Osteocyte (in vitro differentiated cells): Measurements from ENCODE around the gene FBLIM1. TPM values are rescaled to one million over a fixed set of nuclear protein-coding genes. Genes with fewer than 3 reads are reported as not detected.

ENCODE experiments used
- DNase-seq: peaks from one replicate; pipeline ENCODE4 v3.0.0; 2021; ENCODE audit warnings: mixed read lengths; ENCODE audit not compliant: unreplicated experiment; ENCODE audit errors: extremely low spot score
- H3K27ac Mint-ChIP-seq: one replicate; pipeline ENCODE4 v1.8.0; 2021; ENCODE audit warnings: mild to moderate bottlenecking, mixed read lengths; ENCODE audit not compliant: unreplicated experiment
- H3K27me3 Mint-ChIP-seq: one replicate; pipeline ENCODE4 v1.8.0; 2021; ENCODE audit warnings: mixed read lengths; ENCODE audit not compliant: unreplicated experiment
- H3K36me3 Mint-ChIP-seq: one replicate; pipeline ENCODE4 v1.8.0; 2021; ENCODE audit warnings: mixed read lengths; ENCODE audit not compliant: unreplicated experiment
- H3K4me1 Mint-ChIP-seq: one replicate; pipeline ENCODE4 v1.8.0; 2021; ENCODE audit warnings: mixed read lengths; ENCODE audit not compliant: unreplicated experiment
- H3K4me3 Mint-ChIP-seq: one replicate; pipeline ENCODE4 v1.8.0; 2021; ENCODE audit warnings: mild to moderate bottlenecking, moderate library complexity, mixed read lengths; ENCODE audit not compliant: unreplicated experiment
- H3K9me3 Mint-ChIP-seq: one replicate; pipeline ENCODE4 v1.8.0; 2021; ENCODE audit warnings: mixed read lengths; ENCODE audit not compliant: unreplicated experiment
- total RNA-seq: library from RNA; stranded (reverse); gene quantifications from 2 replicates; pipeline ENCODE4 v1.2.1, GENCODE V29; 2021
- TF ChIP-seq, protein P1 (sequence below): fragments of 200-600 bp; sonication (generic); IDR thresholded peaks from 2 replicates; pipeline ENCODE4 v1.5.0; 2021; ENCODE audit warnings: antibody characterized with exemption, mild to moderate bottlenecking, moderate library complexity

The FBLIM1 gene
- total RNA-seq, 1 donor from 2014 or later, result 149 TPM

DNA sequence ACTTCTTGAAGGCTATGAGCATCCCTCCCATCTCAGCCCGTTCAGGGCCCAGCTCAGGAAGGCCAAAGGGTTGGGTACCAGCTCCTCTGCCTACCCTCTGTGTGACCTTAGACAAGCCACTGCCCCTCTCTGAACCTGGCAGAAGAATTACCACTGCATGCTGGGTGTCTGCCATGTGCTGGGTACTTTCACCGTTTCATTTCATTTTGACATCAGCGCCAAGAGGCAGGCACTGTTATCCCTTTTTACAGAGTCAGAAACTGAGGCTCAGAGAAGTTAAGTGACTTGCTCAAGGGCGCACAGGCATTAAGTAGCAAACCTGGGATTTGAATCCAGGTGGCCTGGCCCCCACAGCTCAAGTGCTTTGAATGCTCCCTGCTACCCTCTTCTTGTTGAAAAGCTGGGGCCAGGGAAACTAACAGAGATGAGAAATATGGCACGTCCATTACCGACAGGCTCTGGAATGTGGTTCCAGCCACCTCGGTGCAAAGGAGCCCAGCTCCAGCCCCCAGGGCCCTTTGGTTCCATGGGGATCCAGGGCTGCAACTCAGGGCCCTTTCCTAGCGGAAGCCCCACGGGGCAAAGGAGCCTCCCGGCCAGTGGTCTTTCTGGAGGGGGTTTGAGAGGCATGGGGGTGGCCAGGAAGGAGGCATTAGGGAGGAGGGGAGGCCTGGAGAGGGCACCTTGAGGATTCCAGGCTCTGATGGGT lies 9.8 kb upstream of the FBLIM1 start:
- Mint-ChIP-seq H3K27me3 (no peaks in the 10 kb centered on the region), H3K36me3 (no peaks in the 10 kb centered on the region), H3K27ac (peak overlapping the region; percentile 68), H3K4me1 (peaks cover 49% of the 10 kb centered on the region), H3K9me3 (no peaks in the 10 kb centered on the region), H3K4me3 (no peak overlapping the region)
- TF ChIP-seq, protein P1, sequence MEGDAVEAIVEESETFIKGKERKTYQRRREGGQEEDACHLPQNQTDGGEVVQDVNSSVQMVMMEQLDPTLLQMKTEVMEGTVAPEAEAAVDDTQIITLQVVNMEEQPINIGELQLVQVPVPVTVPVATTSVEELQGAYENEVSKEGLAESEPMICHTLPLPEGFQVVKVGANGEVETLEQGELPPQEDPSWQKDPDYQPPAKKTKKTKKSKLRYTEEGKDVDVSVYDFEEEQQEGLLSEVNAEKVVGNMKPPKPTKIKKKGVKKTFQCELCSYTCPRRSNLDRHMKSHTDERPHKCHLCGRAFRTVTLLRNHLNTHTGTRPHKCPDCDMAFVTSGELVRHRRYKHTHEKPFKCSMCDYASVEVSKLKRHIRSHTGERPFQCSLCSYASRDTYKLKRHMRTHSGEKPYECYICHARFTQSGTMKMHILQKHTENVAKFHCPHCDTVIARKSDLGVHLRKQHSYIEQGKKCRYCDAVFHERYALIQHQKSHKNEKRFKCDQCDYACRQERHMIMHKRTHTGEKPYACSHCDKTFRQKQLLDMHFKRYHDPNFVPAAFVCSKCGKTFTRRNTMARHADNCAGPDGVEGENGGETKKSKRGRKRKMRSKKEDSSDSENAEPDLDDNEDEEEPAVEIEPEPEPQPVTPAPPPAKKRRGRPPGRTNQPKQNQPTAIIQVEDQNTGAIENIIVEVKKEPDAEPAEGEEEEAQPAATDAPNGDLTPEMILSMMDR, result no peak
- DNase-seq, result no peak

DNA sequence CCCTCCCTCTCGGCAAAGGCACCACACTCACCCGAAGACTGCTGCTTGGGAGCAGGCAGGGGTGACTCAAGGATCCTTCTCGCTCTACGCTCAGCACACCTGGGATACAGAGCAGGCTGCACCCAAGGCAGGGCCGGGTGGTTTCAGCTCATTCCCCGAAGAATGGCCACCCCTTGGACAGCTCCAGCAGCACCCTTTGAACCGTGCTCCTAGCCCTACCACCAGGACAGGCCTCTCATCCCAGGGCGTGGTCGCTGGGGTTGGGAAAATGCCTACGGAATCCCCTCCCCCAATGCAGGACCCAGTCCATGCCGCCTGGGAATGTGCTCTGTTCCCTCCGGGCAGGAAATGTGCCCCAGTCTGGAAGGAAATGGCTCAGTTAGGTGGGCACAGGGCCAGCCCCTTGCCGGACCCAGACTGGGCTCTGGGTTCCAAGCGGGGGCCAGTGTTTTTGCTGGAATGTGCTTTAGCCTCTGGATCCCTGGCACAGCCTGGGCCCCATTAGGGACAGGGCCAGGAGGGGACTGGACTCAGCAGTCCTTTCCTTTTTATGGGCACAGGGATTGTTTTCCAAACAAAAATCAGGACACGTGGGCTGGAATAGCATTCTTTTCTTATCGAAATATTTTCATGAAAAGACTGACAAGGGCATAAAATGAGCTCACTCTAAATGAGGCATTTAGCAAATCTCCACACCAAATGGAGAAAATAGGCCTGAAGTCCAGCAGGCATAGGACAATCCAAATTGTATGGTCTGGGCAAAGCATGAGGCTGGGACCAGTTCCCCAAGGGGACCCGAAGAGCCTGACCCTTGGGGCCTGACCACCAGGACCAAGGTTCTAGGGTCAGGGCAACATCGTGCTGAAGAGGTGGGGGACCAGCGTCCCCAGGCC lies 8.9 kb upstream of the FBLIM1 start:
- DNase-seq, result no peak
- peaks cover 49% of the 10 kb centered on the region for H3K4me1 Mint-ChIP-seq
- H3K27me3 Mint-ChIP-seq, result no peaks in the 10 kb centered on the region
- H3K4me3 Mint-ChIP-seq, result no peak overlapping the region
- H3K27ac Mint-ChIP-seq, result peak overlapping the region; percentile 68
- H3K36me3 Mint-ChIP-seq, result no peaks in the 10 kb centered on the region
- TF ChIP-seq, protein P1, result no peak
- H3K9me3 Mint-ChIP-seq, result no peaks in the 10 kb centered on the region

DNA sequence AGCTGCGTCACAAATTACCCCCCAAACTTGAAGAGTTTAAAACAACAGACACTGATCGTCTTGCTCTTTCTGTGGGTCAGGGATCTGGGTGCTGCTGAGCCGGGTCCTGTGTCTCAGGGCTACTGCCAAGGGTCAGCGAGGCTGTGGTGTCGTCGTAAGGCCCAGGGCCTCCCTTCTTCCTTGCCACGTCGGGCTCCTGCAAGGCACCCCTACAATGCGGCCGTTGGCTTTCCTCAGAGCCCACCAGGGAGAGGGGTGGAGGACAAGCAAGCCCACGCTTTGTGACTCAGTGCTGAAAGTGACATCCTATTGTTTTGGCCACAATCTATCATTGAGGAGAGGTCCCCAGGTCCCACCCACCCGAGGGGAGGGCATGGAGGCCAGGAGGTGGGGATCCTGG lies 7.7 kb upstream of the FBLIM1 start:
- H3K4me1 Mint-ChIP-seq, result peaks cover 48% of the 10 kb centered on the region
- no peak for DNase-seq

DNA sequence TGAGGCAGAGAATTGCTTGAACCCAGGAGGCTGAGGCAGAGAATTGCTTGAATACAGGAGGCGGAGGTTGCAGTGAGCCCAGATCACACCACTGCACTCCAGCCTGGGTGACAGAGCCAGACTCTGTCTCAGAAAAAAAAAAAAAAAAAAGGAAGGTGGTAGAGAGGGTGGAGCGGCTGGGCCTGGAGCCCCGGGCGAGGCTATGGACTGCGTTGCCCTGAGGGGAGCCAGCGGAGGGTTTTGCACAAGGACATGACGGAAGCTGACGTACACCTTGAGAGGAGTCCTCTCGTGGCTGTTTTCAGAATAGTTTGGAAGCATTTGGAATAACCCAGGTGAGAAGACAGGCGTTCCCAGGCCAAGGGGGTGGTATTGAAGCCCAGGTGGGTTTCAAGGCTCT lies 6.9 kb upstream of the FBLIM1 start:
- Mint-ChIP-seq H3K4me1 (peaks cover 49% of the 10 kb centered on the region), H3K27ac (no peak overlapping the region), H3K27me3 (no peaks in the 10 kb centered on the region), H3K36me3 (no peaks in the 10 kb centered on the region), H3K9me3 (no peaks in the 10 kb centered on the region), H3K4me3 (no peak overlapping the region)
- TF ChIP-seq, protein P1, result no peak
- no peak for DNase-seq

More for the DNA sequence above, 7.7 kb upstream of the FBLIM1 start:
- H3K36me3 Mint-ChIP-seq, result no peaks in the 10 kb centered on the region
- TF ChIP-seq, protein P1, result no peak
- H3K27ac Mint-ChIP-seq, result no peak overlapping the region
- no peak overlapping the region for H3K4me3 Mint-ChIP-seq
- H3K9me3 Mint-ChIP-seq, result no peaks in the 10 kb centered on the region
- no peaks in the 10 kb centered on the region for H3K27me3 Mint-ChIP-seq

DNA sequence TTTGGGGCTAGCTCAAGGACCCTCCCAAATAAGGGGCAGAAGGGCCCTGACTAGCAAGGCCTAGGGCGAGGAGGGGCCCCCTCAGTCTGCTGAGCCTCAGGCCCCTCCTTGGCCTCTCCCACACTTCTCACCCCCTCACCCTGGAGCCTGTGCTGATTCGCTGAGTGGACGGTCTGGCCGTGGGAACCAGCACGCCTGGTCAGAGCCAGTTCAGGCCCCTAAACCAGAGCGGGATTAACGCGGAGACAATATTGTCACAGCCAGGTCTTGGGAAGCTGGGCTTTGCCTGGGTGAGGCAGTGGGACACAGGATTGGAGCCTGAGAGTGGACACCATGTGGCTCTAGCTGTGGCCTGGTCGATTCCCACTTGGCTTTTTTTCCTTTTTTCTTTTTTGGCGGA lies 4.8 kb upstream of the FBLIM1 start:
- Mint-ChIP-seq H3K27me3 (no peaks in the 10 kb centered on the region), H3K4me1 (peaks cover 44% of the 10 kb centered on the region), H3K27ac (no peak overlapping the region), H3K9me3 (no peaks in the 10 kb centered on the region), H3K36me3 (no peaks in the 10 kb centered on the region), H3K4me3 (no peak overlapping the region)
- TF ChIP-seq, protein P1, result no peak
- no peak for DNase-seq
